Right atrium auricular region (tissue), 2 donors: ENCODE measurements around the gene CIROP. TPM values are rescaled to one million over a fixed set of nuclear protein-coding genes. Genes with fewer than 3 reads are reported as not detected.

Source experiments
- DNase-seq: peaks from one replicate; pipeline ENCODE4 v3.0.0-alpha.2; 2019; ENCODE audit warnings: low spot score
- H3K27ac ChIP-seq, 2 donors: fragments of 200-600 bp; sonication (generic); 1 replicate in 1 of 2; 2 replicates in 1 of 2; pipeline ENCODE4 v1.5.1; 2016 to 2019
- H3K27me3 ChIP-seq, 2 donors: fragments of 200-600 bp; sonication (generic); one replicate each; pipeline versions ENCODE4 v1.5.1 to v1.6.0; 2017 to 2019
- H3K36me3 ChIP-seq: fragments of 200-600 bp; sonication (generic); one replicate; pipeline ENCODE4 v1.5.1; 2016
- H3K4me1 ChIP-seq, 2 donors: fragments of 200-600 bp; sonication (generic); one replicate each; pipeline versions ENCODE4 v1.5.1 to v1.6.0; 2017 to 2019
- H3K4me3 ChIP-seq, 2 donors: fragments of 200-600 bp; sonication (generic); 1 replicate in 1 of 2; 2 replicates in 1 of 2; pipeline ENCODE4 v1.5.1; 2017 to 2019; ENCODE audit warnings: mild to moderate bottlenecking in 1 of 2, moderate library complexity in 1 of 2
- H3K9me3 ChIP-seq, 2 donors: fragments of 200-600 bp; sonication (generic); one replicate each; pipeline ENCODE4 v1.5.1; 2019
- total RNA-seq, 2 donors: library from RNA; depleted of rRNA; stranded (reverse); fragments of >200 nt; gene quantifications; one replicate each; pipeline ENCODE4 v1.1.0, GENCODE V29; 2016
- TF ChIP-seq, protein P1 (sequence below), 2 donors: fragments of 200-600 bp; sonication (generic); IDR thresholded peaks; one replicate each; pipeline ENCODE4 v1.5.1; 2019; ENCODE audit warnings: antibody characterized with exemption in 2 of 2

Gene CIROP
- total RNA-seq, 2 donors from 2014 or later = not detected

DNA sequence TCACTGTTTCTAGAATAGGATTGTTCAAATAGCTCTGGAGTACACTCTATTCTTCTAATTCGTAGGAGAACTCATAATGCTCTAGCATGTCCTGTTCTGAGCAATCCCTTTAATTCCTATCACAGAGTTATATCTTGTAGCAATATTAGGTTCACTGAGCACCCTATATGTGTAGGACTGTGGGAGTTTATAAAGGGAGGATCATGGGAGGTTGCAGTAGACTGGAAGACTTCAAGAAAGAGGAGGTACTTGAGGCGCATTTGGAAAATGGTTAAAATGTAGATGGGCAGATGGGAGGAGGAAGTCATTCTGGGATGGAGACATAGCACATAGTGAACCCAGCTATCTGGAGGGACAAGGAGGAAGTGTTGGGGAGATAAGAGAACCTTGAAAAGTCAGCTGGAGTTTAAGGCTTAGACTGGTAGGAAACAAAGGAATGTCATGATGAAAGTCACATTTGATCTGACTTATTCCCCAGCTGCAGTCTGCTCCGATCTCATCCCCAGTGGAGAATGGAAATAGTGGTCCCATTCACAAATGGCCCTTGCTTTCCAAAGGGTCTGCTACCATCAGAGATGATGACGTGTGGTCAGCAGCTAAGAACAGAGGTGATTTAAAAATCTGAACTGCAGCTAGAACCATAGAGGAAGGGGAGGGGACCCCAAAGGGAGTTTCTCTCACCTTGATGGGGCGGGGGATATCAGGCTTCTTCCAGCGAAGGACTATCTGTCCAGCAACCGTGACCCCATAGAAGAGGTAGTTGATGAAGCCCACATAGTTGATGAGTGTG lies 24.4 kb upstream of the CIROP start:
- H3K9me3 ChIP-seq = no peaks in the 10 kb centered on the region
- H3K27ac ChIP-seq = no peak overlapping the region
- peaks cover 0 to 19% of the 10 kb centered on the region in 2 donors for H3K4me1 ChIP-seq
- no peaks in the 10 kb centered on the region for H3K27me3 ChIP-seq
- DNase-seq = no peak
- TF ChIP-seq, protein P1, sequence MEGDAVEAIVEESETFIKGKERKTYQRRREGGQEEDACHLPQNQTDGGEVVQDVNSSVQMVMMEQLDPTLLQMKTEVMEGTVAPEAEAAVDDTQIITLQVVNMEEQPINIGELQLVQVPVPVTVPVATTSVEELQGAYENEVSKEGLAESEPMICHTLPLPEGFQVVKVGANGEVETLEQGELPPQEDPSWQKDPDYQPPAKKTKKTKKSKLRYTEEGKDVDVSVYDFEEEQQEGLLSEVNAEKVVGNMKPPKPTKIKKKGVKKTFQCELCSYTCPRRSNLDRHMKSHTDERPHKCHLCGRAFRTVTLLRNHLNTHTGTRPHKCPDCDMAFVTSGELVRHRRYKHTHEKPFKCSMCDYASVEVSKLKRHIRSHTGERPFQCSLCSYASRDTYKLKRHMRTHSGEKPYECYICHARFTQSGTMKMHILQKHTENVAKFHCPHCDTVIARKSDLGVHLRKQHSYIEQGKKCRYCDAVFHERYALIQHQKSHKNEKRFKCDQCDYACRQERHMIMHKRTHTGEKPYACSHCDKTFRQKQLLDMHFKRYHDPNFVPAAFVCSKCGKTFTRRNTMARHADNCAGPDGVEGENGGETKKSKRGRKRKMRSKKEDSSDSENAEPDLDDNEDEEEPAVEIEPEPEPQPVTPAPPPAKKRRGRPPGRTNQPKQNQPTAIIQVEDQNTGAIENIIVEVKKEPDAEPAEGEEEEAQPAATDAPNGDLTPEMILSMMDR (IDR thresholded peaks at IDR 0.05) = no peak
- peaks cover 23% of the 10 kb centered on the region for H3K36me3 ChIP-seq
- H3K4me3 ChIP-seq = no peak overlapping the region

- Histone ChIP-seq H3K27ac (no peak overlapping the region), H3K36me3 (peaks cover 23% of the 10 kb centered on the region), H3K27me3 (no peaks in the 10 kb centered on the region), H3K9me3 (no peaks in the 10 kb centered on the region), H3K4me1 (peaks cover 0 to 30% of the 10 kb centered on the region in 2 donors), H3K4me3 (no peak overlapping the region)
- no peak for DNase-seq
- TF ChIP-seq, protein P1 (IDR thresholded peaks at IDR 0.05) = no peak
Measured at GRCh38 chr14:23127861-23128260, 23.1 kb upstream of the CIROP start.

GRCh38 chr14:23126548-23127278 lies 21.9 kb upstream of the CIROP start:
- peaks cover 23% of the 10 kb centered on the region for H3K36me3 ChIP-seq
- TF ChIP-seq, protein P1 (IDR thresholded peaks at IDR 0.05) = no peak
- no peaks in the 10 kb centered on the region for H3K27me3 ChIP-seq
- H3K9me3 ChIP-seq = no peaks in the 10 kb centered on the region
- peaks cover 0 to 32% of the 10 kb centered on the region in 2 donors for H3K4me1 ChIP-seq
- H3K4me3 ChIP-seq = no peak overlapping the region
- H3K27ac ChIP-seq = no peak overlapping the region
- DNase-seq = no peak

DNA sequence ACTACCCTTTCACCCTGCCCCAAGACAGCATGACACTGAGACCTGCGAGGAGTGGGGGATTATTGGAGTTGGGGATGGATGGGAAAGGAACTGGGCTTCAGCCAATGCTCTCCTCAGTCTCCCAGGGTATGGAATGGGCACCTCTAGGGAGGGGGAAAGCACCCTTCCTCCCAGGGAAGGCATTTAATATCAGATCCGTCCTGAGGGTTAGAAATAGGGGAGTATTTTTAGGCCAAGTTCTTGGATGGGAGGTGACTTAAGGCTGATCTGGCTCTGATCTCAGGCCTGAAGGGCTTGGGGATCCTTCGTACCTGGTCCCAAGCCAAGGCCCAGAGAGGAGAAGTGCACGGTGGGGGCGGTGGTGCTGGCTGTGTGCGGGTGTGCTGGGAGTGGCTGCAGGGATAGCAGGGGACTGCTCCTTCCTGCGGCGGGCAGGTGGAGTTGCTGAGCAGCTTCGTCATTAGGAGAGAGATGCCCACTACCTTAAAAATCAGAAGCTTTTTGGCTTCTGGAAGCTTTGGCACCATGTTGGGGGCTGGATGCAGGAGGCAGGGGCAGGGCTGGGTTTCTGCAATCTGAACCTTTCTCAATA lies 21.2 kb upstream of the CIROP start:
- H3K36me3 ChIP-seq = peaks cover 23% of the 10 kb centered on the region
- H3K4me3 ChIP-seq = no peak overlapping the region
- H3K27me3 ChIP-seq = no peaks in the 10 kb centered on the region
- peaks cover 0 to 32% of the 10 kb centered on the region in 2 donors for H3K4me1 ChIP-seq
- DNase-seq = no peak
- TF ChIP-seq, protein P1 (IDR thresholded peaks at IDR 0.05) = no peak
- no peaks in the 10 kb centered on the region for H3K9me3 ChIP-seq
- H3K27ac ChIP-seq = no peak overlapping the region

DNA sequence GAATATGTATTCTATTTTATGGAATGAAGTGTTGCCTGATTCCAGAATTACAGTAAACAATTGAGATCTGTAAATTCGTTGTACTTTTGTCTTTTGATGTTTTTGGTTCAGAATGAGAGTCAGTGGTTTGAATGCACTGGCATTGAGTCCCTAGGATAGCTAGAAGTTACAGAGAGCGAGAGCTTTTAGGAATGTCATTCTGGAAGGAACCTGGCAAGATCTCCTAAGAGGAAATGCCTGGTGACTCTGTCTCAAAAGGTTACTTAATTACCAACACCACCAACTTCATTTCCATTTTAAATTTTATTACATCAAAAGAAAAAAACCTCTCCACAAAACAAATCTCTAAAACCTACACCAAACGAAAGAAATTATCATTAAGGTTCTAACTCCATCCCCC lies 20.2 kb upstream of the CIROP start:
- Histone ChIP-seq H3K27ac (no peak overlapping the region), H3K36me3 (peaks cover 23% of the 10 kb centered on the region), H3K4me1 (peaks cover 0 to 25% of the 10 kb centered on the region in 2 donors), H3K4me3 (no peak overlapping the region), H3K9me3 (no peaks in the 10 kb centered on the region), H3K27me3 (no peaks in the 10 kb centered on the region)
- no peak for DNase-seq
- TF ChIP-seq, protein P1 (IDR thresholded peaks at IDR 0.05) = no peak
